GM19043 (cell line): ENCODE data around the gene AHCTF1.

Experiments used
- ATAC-seq: cut with Tn5 transposase; IDR thresholded peaks from one replicate; pipeline ENCODE4 v1.9.1; 2021; ENCODE audit warnings: low read depth; ENCODE audit not compliant: unreplicated experiment

The AHCTF1 gene

GRCh38 chr1:246931549-246932365, at the start of gene AHCTF1:
AHCTF1 (minus strand) TSS chr1:246931948; CDS start chr1:246918370, 13,578 bp downstream.
- ATAC-seq = peak; percentile 82

GRCh38 chr1:246978785-246979184, 47.0 kb upstream of the AHCTF1 start:
- no peak for ATAC-seq

GRCh38 chr1:246978281-246978680, 46.5 kb upstream of the AHCTF1 start:
- no peak for ATAC-seq

GRCh38 chr1:246971969-246972368, 40.2 kb upstream of the AHCTF1 start:
- ATAC-seq = no peak

- ATAC-seq = no peak
Measured at GRCh38 chr1:246971090-246971721, 39.5 kb upstream of the AHCTF1 start.

GRCh38 chr1:246969621-246970020, 37.9 kb upstream of the AHCTF1 start:
- no peak for ATAC-seq

GRCh38 chr1:246966502-246966901, 34.8 kb upstream of the AHCTF1 start:
- ATAC-seq = no peak

GRCh38 chr1:246959944-246960693, 28.4 kb upstream of the AHCTF1 start:
- ATAC-seq = no peak

- no peak for ATAC-seq
Measured at GRCh38 chr1:246954126-246954525, 22.4 kb upstream of the AHCTF1 start.

- ATAC-seq = no peak
Measured at GRCh38 chr1:246951413-246951812, 19.7 kb upstream of the AHCTF1 start.

GRCh38 chr1:246949956-246950355, 18.2 kb upstream of the AHCTF1 start:
- ATAC-seq = no peak

GRCh38 chr1:246947255-246947654, 15.5 kb upstream of the AHCTF1 start:
- no peak for ATAC-seq

- no peak for ATAC-seq
Measured at GRCh38 chr1:246946366-246946765, 14.6 kb upstream of the AHCTF1 start.

GRCh38 chr1:246934765-246935164, 3.0 kb upstream of the AHCTF1 start:
- no peak for ATAC-seq

- ATAC-seq = no peak
Measured at GRCh38 chr1:246933893-246934292, 2.1 kb upstream of the AHCTF1 start.

GRCh38 chr1:246932366-246932700, 585 bp upstream of the AHCTF1 start:
- ATAC-seq = no peak

- ATAC-seq = peak; percentile 16
Measured at GRCh38 chr1:246930830-246931548, 759 bp downstream of the AHCTF1 start.

- no peak for ATAC-seq
Measured at GRCh38 chr1:246925997-246926626, 5.6 kb downstream of the AHCTF1 start.

- no peak for ATAC-seq
Measured at GRCh38 chr1:246923900-246924299, 7.8 kb downstream of the AHCTF1 start.

- no peak for ATAC-seq
Measured at GRCh38 chr1:246923482-246923881, 8.3 kb downstream of the AHCTF1 start.
